ENCODE measurements around the gene MAP3K14.
"Not testable (repeated sequence)": the region's sequence is repeated elsewhere in the genome, so short reads cannot be mapped to it uniquely, and the experiment has no call there.

The MAP3K14 gene

DNA sequence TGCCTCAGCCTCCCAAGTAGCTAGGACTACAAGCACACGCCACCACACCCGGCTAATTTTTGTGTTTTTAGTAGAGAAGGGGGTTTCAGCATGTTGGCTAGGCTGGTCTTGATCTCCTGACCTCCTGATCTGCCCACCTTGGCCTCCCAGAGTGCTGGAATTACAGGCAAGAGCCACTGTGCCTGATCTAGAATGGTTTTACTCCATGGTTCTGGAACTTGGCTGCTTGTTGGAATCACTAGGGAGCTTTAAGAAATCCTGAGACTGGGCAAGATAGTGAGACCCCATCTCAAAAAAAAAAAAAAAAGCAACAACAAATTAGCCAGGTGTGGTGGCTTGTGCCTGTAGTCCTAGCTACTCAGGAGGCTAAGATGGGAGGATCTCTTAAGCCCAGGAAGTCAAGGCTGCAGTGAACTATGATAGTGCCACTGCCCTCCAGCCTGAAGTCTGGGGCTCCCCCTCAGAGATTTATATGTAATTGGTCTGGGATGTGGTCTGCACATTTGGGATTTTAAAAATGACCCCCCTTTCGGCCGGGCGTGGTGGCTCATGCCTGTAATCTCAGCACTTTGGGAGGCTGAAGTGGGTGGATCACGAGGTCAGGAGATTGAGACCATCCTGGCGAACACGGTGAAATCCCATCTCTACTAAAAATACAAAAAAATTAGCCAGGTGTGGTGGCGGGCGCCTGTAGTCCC lies 27.3 kb upstream of the MAP3K14 start:
- not testable (repeated sequence) for H3K4me1 Mint-ChIP-seq; DNase-seq (ENCODE audit: low spot score in 2 of 2); ATAC-seq; H3K27ac Mint-ChIP-seq; H3K4me3 Mint-ChIP-seq; H3K36me3 Mint-ChIP-seq; H3K9me3 Mint-ChIP-seq

GRCh38 chr17:45342871-45343526 lies 26.2 kb upstream of the MAP3K14 start:
- Mint-ChIP-seq H3K4me3 (no peak overlapping the region), H3K4me1 (no peaks in the 10 kb centered on the region), H3K36me3 (no peaks in the 10 kb centered on the region), H3K27ac (no peak overlapping the region), H3K9me3 (no peaks in the 10 kb centered on the region)
- DNase-seq (ENCODE audit: low spot score in 2 of 2) (no peak), ATAC-seq (no peak)

DNA sequence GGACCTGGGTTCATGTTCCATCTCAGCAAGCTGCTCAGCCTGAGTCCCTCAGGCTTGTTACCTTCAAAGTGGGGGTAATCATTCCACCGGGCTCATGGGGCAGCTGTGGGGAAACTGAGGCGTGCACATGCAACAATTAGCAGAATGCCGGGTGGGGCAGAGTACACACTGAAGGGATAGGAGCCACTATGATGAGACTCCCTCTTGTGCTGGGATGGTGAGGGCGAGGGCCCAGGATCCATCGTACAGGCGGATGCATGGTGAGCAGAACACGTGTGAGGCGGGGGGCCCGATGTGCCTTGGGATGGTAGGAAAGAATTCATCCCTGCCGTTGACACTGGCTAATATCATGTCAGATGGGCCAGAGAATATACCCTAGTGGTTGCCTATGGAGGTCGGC lies 25.5 kb upstream of the MAP3K14 start:
- Mint-ChIP-seq H3K4me3 (no peak overlapping the region), H3K36me3 (no peaks in the 10 kb centered on the region), H3K4me1 (no peaks in the 10 kb centered on the region), H3K9me3 (no peaks in the 10 kb centered on the region), H3K27ac (no peak overlapping the region)
- ATAC-seq (no peak), DNase-seq (ENCODE audit: low spot score in 2 of 2) (no peak)

DNA sequence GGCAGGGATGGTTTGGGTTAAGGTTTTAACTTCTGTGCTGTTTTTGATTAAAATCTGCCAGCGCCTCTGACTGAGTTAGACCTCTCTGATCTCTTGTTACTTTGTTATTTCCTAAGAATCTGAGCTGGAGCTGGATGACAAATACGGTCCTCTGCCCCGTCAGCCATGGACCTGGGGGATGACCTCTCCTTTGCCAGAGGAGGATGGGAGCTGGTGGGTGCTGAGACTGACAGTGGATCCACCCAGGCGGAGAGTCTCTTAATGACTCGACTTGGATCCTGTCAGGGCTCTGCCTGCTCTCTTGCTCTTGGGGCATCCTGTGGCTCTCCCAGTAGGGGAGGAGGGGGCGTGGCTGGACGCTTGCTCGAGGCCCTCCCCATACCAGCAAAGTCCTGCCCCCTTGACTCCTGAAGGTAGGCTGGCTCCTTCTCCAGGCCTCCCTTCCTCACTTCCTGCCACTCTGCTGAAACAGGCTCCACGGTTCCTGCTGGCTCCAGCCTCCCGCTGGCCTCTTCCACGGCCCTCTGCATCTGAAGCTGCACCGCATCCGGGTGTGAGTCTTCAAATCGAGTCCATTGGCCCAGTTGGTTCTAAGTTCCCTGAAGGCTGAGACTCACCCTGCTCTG lies 24.8 kb upstream of the MAP3K14 start:
- no peaks in the 10 kb centered on the region for H3K9me3 Mint-ChIP-seq
- no peak overlapping the region for H3K4me3 Mint-ChIP-seq
- no peaks in the 10 kb centered on the region for H3K36me3 Mint-ChIP-seq
- no peak for ATAC-seq
- no peak for DNase-seq (ENCODE audit: low spot score in 2 of 2)
- no peaks in the 10 kb centered on the region for H3K4me1 Mint-ChIP-seq
- no peak overlapping the region for H3K27ac Mint-ChIP-seq

DNA sequence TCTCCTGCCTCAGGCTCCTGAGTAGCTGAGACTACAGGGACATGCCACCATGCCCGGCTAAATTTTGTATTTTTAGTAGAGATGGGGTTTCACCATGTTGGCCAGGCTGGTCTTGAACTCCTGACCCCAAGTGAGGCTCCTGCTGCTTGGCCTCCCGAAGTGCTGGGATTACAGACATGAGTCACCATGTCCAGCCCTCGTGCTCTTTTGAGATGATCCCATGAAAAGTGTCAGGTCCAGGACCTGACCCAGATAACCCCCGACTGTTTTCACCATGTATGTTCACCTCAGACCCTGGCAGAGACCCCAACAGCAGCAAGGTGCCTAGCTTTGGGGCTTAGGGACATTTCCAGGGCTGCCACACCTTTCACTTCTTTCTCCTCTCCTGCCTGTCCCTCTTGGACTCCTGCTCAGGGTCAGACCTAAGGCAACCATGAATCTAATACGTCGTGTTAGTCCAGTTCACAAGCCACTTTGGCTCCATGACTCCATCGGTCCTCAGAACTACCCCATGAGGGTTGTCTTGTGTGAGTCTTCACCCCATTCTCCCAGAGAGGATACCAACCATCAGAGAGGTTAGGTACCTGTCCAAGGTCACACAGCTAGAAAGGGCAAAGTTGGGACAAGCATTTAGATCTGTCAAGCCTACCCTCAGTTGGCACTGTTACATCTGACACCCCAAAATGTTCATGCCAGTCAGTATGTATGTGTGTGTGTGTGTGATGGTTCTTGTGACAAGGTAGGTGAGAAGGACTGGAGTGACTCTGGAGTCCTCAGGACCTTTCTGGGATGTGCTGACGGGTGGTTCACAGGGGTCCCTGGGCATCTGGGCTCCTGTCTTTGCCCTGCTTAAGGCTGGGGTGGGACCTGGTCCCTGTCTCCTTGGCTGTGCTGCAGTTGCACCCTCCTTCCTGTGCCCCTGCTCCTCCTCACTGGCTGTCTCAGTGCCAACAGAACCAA lies 23.1 kb upstream of the MAP3K14 start:
- H3K4me3 Mint-ChIP-seq: no peak overlapping the region
- no peaks in the 10 kb centered on the region for H3K36me3 Mint-ChIP-seq
- H3K9me3 Mint-ChIP-seq: no peaks in the 10 kb centered on the region
- no peak for DNase-seq (ENCODE audit: low spot score in 2 of 2)
- no peak for ATAC-seq
- no peak overlapping the region for H3K27ac Mint-ChIP-seq
- H3K4me1 Mint-ChIP-seq: no peaks in the 10 kb centered on the region

- no peak for DNase-seq (ENCODE audit: low spot score in 2 of 2)
- no peaks in the 10 kb centered on the region for H3K9me3 Mint-ChIP-seq
- H3K27ac Mint-ChIP-seq: no peak overlapping the region
- H3K36me3 Mint-ChIP-seq: no peaks in the 10 kb centered on the region
- H3K4me1 Mint-ChIP-seq: peaks cover 6% of the 10 kb centered on the region
- no peak for ATAC-seq
- H3K4me3 Mint-ChIP-seq: no peak overlapping the region
Measured at GRCh38 chr17:45338996-45339535, 22.2 kb upstream of the MAP3K14 start.

DNA sequence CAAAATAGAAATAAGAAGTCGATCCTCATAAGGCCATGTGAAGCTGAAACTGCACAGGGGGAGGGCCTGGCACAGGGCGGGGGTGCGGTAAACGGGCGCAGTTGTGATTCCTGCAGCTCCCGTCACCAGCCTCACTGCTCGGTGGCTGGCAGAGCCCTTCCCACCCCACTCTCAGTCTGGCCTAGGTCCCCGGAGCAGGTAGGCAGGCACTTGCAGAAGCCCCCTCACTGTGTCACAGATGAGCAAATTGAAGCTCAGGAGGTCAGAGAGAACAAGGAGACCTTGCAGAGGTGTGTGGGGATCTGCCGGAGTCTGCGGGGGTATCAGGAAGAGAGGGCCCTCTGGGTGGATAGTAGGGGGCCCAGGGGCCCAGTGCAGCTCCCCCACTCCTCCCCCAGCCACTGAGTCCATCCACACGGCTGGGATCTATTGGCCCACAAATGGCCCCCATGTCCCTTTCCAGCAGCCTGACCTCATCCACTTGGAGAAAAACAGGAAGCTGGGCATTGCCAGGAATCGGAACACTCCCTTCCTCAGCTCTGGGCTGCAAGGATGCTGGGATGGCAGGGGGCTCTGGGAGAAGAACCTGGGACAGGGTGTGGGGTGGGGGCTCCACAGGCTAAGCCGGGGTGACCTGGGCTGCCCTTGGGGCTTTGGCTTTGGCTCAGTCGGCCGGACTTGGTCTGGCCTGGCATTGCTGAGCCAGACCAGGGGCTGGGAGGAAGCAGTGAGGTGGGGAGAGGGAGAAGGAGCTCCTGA lies 21.4 kb upstream of the MAP3K14 start:
- DNase-seq (ENCODE audit: low spot score in 2 of 2) (no peak), ATAC-seq (no peak)
- no peaks in the 10 kb centered on the region for H3K36me3 Mint-ChIP-seq
- no peaks in the 10 kb centered on the region for H3K9me3 Mint-ChIP-seq
- no peak overlapping the region for H3K4me3 Mint-ChIP-seq
- H3K27ac Mint-ChIP-seq: no peak overlapping the region
- peaks cover 15% of the 10 kb centered on the region for H3K4me1 Mint-ChIP-seq

DNA sequence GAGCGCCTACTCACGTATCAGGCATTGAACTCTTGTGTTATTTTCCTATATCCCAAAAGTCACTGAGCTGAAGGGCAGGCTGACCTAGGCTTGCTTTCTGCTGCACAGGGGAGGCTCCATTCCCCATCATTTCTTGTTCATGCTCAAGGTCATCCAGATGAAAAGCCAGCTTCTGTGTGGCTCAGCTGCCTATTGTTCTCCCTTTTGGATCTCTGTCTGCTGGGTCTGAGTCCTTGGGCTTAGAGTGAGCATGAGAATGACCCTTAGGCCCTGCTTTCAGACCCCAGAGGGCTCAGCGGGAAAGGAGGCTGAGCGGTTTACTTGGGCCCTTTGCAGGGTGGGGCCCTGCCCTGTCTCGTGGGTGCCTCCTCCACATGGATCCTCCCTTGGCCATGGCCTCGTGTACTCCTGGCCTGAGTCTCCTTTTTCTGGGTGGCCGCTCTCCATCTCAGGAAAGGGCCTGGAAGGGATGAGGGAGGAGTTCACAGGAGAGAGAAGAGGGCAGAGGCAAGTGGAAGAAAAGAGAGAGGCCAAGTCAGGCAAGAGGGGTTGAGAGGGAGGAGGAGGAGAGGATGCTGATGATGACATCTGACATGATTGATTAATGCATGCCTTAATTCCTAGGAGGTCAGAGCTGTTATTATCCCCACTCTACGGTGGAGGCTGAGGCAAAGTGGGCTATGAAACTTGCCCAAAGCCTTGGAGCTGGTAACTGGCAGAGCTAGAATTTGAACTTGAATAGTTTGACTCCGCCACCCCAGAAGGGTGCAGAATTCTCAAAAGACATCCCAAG lies 19.8 kb upstream of the MAP3K14 start:
- H3K4me1 Mint-ChIP-seq: peaks cover 23% of the 10 kb centered on the region
- H3K9me3 Mint-ChIP-seq: no peaks in the 10 kb centered on the region
- no peak overlapping the region for H3K4me3 Mint-ChIP-seq
- ATAC-seq (no peak), DNase-seq (ENCODE audit: low spot score in 2 of 2) (no peak)
- no peaks in the 10 kb centered on the region for H3K36me3 Mint-ChIP-seq
- H3K27ac Mint-ChIP-seq: no peak overlapping the region

- no peak for ATAC-seq
- no peak overlapping the region for H3K4me3 Mint-ChIP-seq
Measured at GRCh38 chr17:45335721-45336120, 18.9 kb upstream of the MAP3K14 start.

DNA sequence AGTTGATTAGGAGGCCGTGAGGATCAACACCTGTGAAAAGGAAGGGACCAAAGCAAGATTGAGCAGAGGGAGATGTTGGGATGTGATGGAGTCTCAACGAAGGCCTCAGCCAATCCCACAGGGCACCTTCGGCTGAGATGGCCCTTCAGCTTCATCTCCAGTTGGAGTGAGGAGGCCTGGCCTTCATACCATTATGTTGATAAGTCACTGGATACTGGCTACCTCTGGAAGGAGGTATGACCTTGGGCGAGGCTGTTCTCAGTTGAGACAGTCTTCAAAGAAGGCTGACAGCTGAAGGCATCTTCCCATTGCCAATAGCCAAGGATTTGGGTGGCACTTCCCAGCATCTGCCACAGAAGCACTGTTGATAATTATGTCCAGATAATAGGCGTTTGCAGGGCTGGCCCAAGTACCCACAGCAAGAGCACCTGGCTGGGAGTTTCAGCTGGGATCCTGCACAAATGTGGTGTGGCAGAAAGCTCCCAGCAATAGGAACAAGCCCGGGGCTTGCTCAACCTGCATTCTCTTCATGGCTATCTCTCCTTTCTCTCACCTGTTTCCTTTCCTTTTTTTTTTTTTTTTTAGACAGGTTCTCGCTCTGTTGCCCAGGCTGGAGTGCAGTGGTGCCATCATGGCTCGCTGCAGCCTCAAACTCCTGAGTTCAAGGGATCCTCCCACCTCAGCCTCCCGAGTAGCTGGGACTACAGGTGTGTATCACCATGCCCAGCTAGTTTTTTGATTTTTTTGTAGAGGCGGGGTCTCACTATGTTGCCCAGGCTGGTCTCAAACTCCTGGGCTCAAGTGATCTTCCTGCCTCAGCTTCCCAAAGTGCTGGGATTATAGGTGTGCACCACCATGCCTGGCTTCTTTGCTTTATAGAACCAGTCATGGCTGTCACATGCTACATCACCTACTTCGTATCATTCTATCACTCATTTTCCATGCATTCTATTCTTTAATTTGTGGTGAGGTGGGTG lies 18.2 kb upstream of the MAP3K14 start:
- Mint-ChIP-seq H3K9me3 (no peaks in the 10 kb centered on the region), H3K4me3 (no peak overlapping the region), H3K27ac (no peak overlapping the region), H3K36me3 (no peaks in the 10 kb centered on the region), H3K4me1 (peaks cover 25% of the 10 kb centered on the region)
- DNase-seq (ENCODE audit: low spot score in 2 of 2): no peak
- no peak for ATAC-seq

More at GRCh38 chr17:45335721-45336120, 18.9 kb upstream of the MAP3K14 start:
- DNase-seq (ENCODE audit: low spot score in 2 of 2): no peak
- H3K27ac Mint-ChIP-seq: no peak overlapping the region
- H3K36me3 Mint-ChIP-seq: no peaks in the 10 kb centered on the region
- H3K4me1 Mint-ChIP-seq: peaks cover 23% of the 10 kb centered on the region
- H3K9me3 Mint-ChIP-seq: no peaks in the 10 kb centered on the region

DNA sequence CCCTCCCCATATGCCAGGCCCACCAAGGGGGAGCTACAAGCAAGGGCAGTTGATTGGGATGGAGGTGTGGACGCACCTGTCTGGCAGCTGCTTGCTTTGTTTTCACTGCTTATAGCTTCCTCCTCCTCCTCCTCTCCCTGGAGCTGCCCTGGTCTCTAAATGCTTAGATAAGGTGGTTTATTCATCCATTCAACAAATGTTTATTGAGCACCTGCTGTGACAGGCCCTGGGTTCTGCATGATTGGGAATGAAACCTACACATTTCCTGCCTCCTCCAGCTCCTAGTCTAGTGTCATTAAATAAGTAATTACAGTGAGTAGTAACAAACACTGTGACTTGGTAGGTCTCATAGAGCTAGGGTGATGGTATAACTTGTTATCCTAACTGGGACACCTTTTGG lies 17.4 kb upstream of the MAP3K14 start:
- H3K4me1 Mint-ChIP-seq: peaks cover 32% of the 10 kb centered on the region
- no peak for DNase-seq (ENCODE audit: low spot score in 2 of 2)

DNA sequence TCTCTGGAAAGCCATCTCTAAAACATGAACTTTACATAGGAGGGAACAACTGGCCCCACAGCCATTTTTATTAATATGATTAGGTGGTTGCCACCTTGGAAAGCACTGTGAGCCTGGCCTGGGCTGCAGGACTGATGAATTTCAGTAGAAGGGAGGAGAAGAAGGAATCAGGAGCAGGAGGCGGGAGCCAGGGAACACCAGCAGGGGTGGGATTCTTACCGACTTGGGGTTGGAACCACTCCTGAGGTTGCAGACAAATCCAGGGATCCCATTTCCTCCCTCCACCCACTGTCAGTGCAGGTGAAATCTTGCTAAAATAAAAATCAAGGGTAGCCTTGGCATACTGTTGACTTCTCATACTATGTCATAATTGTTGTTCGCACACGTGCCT lies 16.9 kb upstream of the MAP3K14 start:
- DNase-seq (ENCODE audit: low spot score in 2 of 2): no peak
- Mint-ChIP-seq H3K4me1 (peaks cover 34% of the 10 kb centered on the region), H3K36me3 (no peaks in the 10 kb centered on the region), H3K4me3 (peak overlapping the region; percentile 36), H3K9me3 (no peaks in the 10 kb centered on the region), H3K27ac (peak overlapping the region; percentile 60)
- ATAC-seq: no peak

More for the DNA sequence above, 17.4 kb upstream of the MAP3K14 start:
- Mint-ChIP-seq H3K4me3 (no peak overlapping the region), H3K9me3 (no peaks in the 10 kb centered on the region), H3K27ac (no peak overlapping the region), H3K36me3 (no peaks in the 10 kb centered on the region)
- no peak for ATAC-seq
